OCI-M2 (cell line): ENCODE results near the gene GAB2.

Experiments
- DNase-seq: peaks from one replicate; lab custom pipeline; 2025; ENCODE audit not compliant: unreplicated experiment; lab: John Stamatoyannopoulos, UW

Gene GAB2

DNA sequence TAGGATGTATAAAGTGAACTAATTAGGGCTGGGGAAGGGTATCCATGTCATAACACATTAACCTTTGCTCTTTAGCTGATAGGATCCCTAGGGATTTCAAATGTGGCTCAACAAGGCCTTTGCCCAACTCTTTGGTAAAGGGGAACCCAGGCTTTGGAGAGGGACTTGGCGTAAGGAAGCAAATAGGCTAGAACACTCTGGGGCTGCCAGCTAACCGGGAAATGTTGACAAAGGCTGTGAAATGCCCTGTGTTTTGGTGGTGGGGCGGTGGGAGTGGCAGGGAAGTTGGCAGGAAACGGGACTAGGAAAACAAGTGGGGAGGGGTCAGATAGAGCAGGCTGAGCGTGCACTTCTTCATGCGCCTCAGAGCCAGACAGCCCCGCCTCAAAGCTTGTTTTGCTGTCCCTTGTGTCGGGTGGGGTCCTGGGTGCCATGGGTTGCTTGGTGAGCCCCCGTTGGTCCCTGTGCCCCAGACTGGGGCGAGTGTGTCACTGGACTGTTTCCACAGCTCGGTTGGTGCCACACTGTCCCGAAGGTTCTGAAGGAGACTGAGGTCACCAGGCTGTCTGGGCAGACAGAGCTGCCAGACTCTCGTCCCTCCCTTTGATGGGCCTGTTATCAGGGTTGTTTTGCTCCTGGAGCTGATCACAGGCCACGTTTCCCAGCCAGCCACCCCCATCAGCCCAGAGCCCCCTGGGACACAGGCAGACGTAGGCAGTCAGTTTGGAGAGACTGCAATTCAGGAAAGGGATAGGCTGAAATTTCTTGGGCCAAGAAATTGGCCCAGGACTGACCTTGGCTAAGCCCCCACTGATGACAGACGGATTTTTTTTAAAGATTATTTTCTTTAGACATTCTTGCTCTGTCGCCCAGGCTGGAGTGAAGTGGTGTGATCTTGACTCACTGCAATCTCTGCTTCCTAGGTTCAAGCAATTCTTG lies 248.8 kb downstream of the GAB2 start:
- DNase-seq, result no peak

DNA sequence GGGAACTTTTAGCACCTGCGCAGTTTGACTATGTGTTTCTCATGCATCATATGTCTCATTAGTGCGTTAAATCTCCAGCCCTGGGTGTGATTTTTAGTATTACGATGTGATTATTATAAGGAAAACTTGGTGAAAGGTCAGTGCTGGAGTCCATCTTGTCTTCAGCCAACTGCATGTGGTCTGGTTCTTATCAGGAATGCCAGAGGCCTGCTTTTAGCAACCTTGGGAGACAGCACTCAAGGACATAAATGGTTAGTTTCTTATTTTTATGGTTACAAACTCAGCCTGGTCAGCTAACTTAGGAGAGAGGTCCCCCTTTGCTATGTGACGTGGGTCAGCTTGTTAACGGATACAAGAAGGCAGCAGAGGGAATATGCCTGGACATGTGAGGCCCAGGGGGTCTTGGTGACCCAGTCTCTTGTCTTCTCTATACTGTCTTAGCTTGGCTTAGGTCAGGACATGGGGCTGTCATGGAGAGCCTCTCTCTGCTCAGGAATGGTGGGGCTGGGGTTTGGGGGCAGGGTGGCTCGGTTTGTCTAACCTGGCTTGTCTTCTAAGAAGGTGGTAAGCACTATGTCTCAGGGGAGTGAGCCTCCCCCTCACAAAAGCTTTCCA lies 250.7 kb downstream of the GAB2 start:
- DNase-seq, result no peak
